HG03354 (cell line): Measurements from ENCODE around the gene PAPSS1.

Experiments
- ATAC-seq: cut with Tn5 transposase; IDR thresholded peaks from one replicate; pipeline ENCODE4 v1.9.1; 2021; ENCODE audit warnings: mild to moderate bottlenecking; ENCODE audit not compliant: unreplicated experiment, poor library complexity, severe bottlenecking

The PAPSS1 gene

GRCh38 chr4:107640878-107641277, 79.2 kb downstream of the PAPSS1 start:
- no peak for ATAC-seq

GRCh38 chr4:107640197-107640596, 79.8 kb downstream of the PAPSS1 start:
- no peak for ATAC-seq

- ATAC-seq, result no peak
Measured at GRCh38 chr4:107635735-107636134, 84.3 kb downstream of the PAPSS1 start.

GRCh38 chr4:107631560-107631959, 88.5 kb downstream of the PAPSS1 start:
- no peak for ATAC-seq

GRCh38 chr4:107630185-107630705, 89.8 kb downstream of the PAPSS1 start:
- no peak for ATAC-seq

GRCh38 chr4:107629318-107629717, 90.7 kb downstream of the PAPSS1 start:
- ATAC-seq, result no peak

GRCh38 chr4:107625391-107625902, 94.6 kb downstream of the PAPSS1 start:
- ATAC-seq, result no peak

- no peak for ATAC-seq
Measured at GRCh38 chr4:107624024-107624423, 96.0 kb downstream of the PAPSS1 start.

GRCh38 chr4:107622006-107622405, 98.0 kb downstream of the PAPSS1 start:
- no peak for ATAC-seq

GRCh38 chr4:107619731-107620130, 100.3 kb downstream of the PAPSS1 start:
- no peak for ATAC-seq

GRCh38 chr4:107619066-107619465, 101.0 kb downstream of the PAPSS1 start:
- no peak for ATAC-seq

GRCh38 chr4:107618656-107619055, 101.4 kb downstream of the PAPSS1 start:
- ATAC-seq, result no peak

- ATAC-seq, result no peak
Measured at GRCh38 chr4:107616838-107617389, 103.1 kb downstream of the PAPSS1 start.

- no peak for ATAC-seq
Measured at GRCh38 chr4:107615809-107616208, 104.2 kb downstream of the PAPSS1 start.

- no peak for ATAC-seq
Measured at GRCh38 chr4:107603430-107603829, 116.6 kb downstream of the PAPSS1 start.

GRCh38 chr4:107600983-107601382, 119.1 kb downstream of the PAPSS1 start:
- no peak for ATAC-seq

- no peak for ATAC-seq
Measured at GRCh38 chr4:107600436-107600835, 119.6 kb downstream of the PAPSS1 start.

- no peak for ATAC-seq
Measured at GRCh38 chr4:107599841-107600240, 120.2 kb downstream of the PAPSS1 start.

GRCh38 chr4:107593230-107593629, 126.8 kb downstream of the PAPSS1 start:
- ATAC-seq, result no peak

GRCh38 chr4:107592519-107592918, 127.5 kb downstream of the PAPSS1 start:
- ATAC-seq, result peak; percentile 70

GRCh38 chr4:107589269-107589668, 130.8 kb downstream of the PAPSS1 start:
- ATAC-seq, result no peak

- no peak for ATAC-seq
Measured at GRCh38 chr4:107586371-107586770, 133.7 kb downstream of the PAPSS1 start.
